Thyroid gland (tissue), 4 donors: ENCODE results near the gene MCM5.

Experiments used
- CTCF ChIP-seq, 6 experiments: fragments of 200-600 bp in 3 of 6; fragments of 450-650 bp in 3 of 6; sonication (generic) in 3 of 6; IDR thresholded peaks; one replicate each; pipeline ENCODE4 v1.5.1; 2016 to 2019; ENCODE audit warnings: antibody characterized with exemption in 6 of 6, mild to moderate bottlenecking in 2 of 6, inconsistent platforms in 1 of 6, moderate library complexity in 1 of 6
- POLR2A ChIP-seq, 2 donors: fragments of 450-650 bp; IDR thresholded peaks; one replicate each; pipeline ENCODE4 v1.6.1; 2017; ENCODE audit warnings: antibody characterized with exemption in 2 of 2, mild to moderate bottlenecking in 2 of 2, moderate library complexity in 1 of 2

GRCh38 chr22:35450824-35451569, 51.1 kb downstream of the MCM5 start:
- TF ChIP-seq CTCF (IDR thresholded peaks at IDR 0.05) (no peak), POLR2A (IDR thresholded peaks at IDR 0.05) (no peak)
